Measurements from ENCODE around the gene EMD.

EMD gene

GRCh38 chrX:154409222-154409871, 30.3 kb downstream of the EMD start, which contains the start of gene DNASE1L1:
DNASE1L1 (minus strand) TSS chrX:154409254; CDS start chrX:154405568, 3,686 bp downstream.
- DNase-seq (ENCODE audit: low read depth) = peak; percentile 82
- TF ChIP-seq CTCF (conservative IDR thresholded peaks at IDR 0.05; ENCODE audit: low read depth, low read length) = no peak
- H3K4me3 ChIP-seq (ENCODE audit: low read depth, low read length) = peak within 1 kb of the TSS; percentile 56

DNA sequence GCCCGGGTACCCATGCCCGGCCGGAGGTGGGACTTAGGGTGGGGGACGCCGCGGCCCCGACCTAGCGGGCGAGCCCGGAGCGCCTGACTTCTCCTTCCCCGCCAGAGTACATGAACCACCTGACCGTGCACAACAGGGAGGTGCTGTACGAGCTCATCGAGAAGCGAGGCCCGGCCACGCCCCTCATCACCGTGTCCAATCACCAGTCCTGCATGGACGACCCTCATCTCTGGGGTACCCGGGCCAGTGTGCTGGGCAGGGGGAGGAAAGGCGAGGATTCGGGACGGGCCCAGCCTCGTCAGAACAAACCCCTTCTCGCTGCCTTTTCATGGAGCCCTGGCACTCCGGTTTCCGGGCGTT, 32.9 kb downstream of the EMD start:
- peak; percentile 65 for DNase-seq (ENCODE audit: low read depth)
- TF ChIP-seq CTCF (conservative IDR thresholded peaks at IDR 0.05; ENCODE audit: low read depth, low read length) = no peak

GRCh38 chrX:154412468-154412867, 33.4 kb downstream of the EMD start:
- peak overlapping the region; percentile 69 for H3K4me3 ChIP-seq (ENCODE audit: low read depth, low read length)
- no peak for DNase-seq (ENCODE audit: low read depth)
- TF ChIP-seq CTCF (conservative IDR thresholded peaks at IDR 0.05; ENCODE audit: low read depth, low read length) = no peak

More for the DNA sequence above, 32.9 kb downstream of the EMD start:
- H3K4me3 ChIP-seq (ENCODE audit: low read depth, low read length) = peak overlapping the region; percentile 69

DNA sequence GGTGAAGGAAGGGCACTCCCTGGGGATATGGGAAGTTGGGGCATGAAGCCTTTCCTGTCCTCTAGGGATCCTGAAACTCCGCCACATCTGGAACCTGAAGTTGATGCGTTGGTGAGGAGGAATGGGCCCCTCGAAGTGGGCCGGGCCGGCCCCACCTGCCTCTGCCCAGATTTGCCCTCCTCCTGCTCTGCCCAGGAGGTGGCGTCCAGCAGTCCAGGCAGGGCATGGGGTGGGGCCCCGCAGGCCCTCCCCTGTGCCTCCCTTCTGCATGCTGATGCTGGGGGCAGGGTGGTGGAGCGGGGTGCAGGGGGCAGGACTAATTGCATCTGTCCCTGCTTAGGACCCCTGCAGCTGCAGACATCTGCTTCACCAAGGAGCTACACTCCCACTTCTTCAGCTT, 34.0 kb downstream of the EMD start:
- TF ChIP-seq CTCF (conservative IDR thresholded peaks at IDR 0.05; ENCODE audit: low read depth, low read length) = no peak
- DNase-seq (ENCODE audit: low read depth) = no peak
- H3K4me3 ChIP-seq (ENCODE audit: low read depth, low read length) = no peak overlapping the region

DNA sequence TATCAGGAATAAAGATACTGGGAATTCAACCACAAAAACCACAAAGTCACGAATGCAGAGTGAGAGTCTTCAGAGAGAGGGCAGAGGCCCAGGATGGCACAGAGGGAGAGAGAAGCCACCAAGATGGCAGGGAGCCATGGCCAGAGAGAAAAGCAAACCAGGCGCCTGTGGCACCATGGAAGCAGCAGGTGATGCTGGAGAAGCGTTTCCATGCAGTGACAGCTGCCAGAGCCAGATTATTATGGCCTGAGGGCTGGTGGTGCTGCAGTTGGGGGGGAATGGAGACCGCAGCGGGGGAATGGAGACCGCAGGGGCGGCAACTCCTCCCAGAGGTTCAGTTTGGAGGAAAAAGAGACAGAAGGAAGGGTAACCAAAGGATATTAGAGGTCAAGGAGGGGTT, 38.1 kb downstream of the EMD start:
- TF ChIP-seq CTCF (conservative IDR thresholded peaks at IDR 0.05; ENCODE audit: low read depth, low read length) = no peak
- DNase-seq (ENCODE audit: low read depth) = no peak
- no peak overlapping the region for H3K4me3 ChIP-seq (ENCODE audit: low read depth, low read length)

- no peak for TF ChIP-seq CTCF (conservative IDR thresholded peaks at IDR 0.05; ENCODE audit: low read depth, low read length)
- no peak overlapping the region for H3K4me3 ChIP-seq (ENCODE audit: low read depth, low read length)
- no peak for DNase-seq (ENCODE audit: low read depth)
These were observed 40.1 kb downstream of the EMD start for GRCh38 chrX:154419189-154419588.

DNA sequence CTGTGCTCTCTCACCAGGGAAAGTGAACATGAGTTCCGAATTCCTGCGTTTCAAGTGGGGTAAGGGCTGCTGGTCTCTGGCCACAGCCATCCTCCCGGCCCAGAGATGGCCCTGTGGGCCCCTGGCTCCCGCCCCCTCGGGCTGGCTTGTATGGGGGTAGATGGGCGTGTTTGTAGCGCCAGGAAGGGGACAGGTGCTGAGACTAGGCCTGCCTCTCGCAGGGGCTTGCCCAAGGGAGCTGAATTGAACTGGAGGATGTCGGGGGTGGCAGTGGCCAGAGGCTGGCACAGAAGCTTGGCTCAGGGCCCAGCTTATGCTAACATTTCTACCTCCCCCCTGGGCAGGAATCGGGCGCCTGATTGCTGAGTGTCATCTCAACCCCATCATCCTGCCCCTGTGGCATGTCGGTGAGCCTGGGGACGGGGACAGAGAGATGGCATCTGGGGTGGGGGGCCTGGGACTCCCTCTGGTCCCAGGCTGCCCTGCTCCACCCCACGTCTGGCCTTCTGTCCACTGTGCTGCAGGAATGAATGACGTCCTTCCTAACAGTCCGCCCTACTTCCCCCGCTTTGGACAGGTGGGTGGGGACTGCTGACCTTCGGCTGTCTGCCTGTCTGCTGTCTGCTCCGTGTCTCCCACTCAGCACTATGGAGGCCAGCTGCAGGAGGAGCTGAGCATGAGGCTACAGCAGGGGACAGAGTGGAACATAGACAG, 40.8 kb downstream of the EMD start:
- DNase-seq (ENCODE audit: low read depth) = no peak
- TF ChIP-seq CTCF (conservative IDR thresholded peaks at IDR 0.05; ENCODE audit: low read depth, low read length) = no peak
- H3K4me3 ChIP-seq (ENCODE audit: low read depth, low read length) = no peak overlapping the region
